Measurements from ENCODE around the gene ADAMTSL5. TPM values are rescaled to one million over a fixed set of nuclear protein-coding genes. Genes with fewer than 3 reads are reported as not detected.
A peak's percentile ranks its signal among the peaks of the same experiment; 100 is the strongest.

The ADAMTSL5 gene
- total RNA-seq, 1 experiment from 2014 or later: 11.1 TPM

DNA sequence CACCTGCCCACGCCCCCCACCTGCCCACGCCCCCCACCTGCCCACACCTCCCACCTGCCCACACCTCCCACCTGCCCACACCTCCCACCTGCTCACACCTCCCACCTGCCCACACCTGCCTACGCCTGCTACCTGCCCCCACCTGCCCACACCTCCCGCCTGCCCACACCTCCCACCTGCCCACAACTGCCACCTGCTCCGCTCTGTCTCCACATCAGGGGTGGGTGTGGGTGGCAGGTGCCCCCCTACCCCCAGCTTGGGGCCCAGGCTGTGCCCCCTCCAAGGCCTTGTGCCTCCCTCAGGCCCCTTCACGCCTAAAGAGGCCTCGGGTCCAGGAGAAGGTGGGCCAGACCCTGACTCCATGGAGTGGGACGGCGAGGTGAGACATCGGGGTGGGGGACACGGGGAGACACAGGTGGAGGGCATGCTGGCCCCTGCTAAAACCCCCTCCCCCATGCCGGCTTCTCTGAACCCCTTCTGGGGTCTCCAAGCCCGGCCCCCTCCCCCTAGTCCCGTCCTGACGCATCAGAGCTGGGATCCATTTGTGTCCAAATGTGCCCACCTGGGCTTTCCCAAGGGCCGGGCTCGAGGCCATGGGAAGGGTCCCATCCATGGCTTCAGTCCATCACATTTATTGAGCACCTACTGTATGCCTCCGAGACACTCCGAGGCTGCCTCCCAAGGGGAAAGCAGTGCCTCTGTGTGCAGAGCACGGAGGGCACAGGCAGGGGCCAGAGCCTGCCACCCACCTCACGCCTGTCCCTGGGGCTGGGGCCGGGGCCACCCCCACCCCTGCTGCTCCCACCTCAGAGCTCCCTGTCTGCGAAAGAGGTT, 16.0 kb upstream of the ADAMTSL5 start:
- TF ChIP-seq, protein P1, sequence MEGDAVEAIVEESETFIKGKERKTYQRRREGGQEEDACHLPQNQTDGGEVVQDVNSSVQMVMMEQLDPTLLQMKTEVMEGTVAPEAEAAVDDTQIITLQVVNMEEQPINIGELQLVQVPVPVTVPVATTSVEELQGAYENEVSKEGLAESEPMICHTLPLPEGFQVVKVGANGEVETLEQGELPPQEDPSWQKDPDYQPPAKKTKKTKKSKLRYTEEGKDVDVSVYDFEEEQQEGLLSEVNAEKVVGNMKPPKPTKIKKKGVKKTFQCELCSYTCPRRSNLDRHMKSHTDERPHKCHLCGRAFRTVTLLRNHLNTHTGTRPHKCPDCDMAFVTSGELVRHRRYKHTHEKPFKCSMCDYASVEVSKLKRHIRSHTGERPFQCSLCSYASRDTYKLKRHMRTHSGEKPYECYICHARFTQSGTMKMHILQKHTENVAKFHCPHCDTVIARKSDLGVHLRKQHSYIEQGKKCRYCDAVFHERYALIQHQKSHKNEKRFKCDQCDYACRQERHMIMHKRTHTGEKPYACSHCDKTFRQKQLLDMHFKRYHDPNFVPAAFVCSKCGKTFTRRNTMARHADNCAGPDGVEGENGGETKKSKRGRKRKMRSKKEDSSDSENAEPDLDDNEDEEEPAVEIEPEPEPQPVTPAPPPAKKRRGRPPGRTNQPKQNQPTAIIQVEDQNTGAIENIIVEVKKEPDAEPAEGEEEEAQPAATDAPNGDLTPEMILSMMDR (IDR thresholded peaks at IDR 0.05; ENCODE audit: unreplicated experiment): no peak
- Mint-ChIP-seq H3K4me1 (ENCODE audit: insufficient read depth, unreplicated experiment) (no peaks in the 10 kb centered on the region), H3K27ac (ENCODE audit: low read depth, unreplicated experiment) (no peak overlapping the region), H3K27me3 (ENCODE audit: insufficient read depth, unreplicated experiment) (peaks cover 36% of the 10 kb centered on the region), H3K4me3 (ENCODE audit: unreplicated experiment) (no peak overlapping the region), H3K36me3 (ENCODE audit: insufficient read depth, unreplicated experiment) (no peaks in the 10 kb centered on the region), H3K9me3 (ENCODE audit: unreplicated experiment) (no peaks in the 10 kb centered on the region)
- no TSS peak for BruUV-seq (replicated peaks)
- CTCF ChIA-PET: no interaction called here
- intact Hi-C loops (cut with micrococcal nuclease): no loop called here
- POLR2A ChIA-PET: no interaction called here
- no peak for DNase-seq (ENCODE audit: unreplicated experiment)

DNA sequence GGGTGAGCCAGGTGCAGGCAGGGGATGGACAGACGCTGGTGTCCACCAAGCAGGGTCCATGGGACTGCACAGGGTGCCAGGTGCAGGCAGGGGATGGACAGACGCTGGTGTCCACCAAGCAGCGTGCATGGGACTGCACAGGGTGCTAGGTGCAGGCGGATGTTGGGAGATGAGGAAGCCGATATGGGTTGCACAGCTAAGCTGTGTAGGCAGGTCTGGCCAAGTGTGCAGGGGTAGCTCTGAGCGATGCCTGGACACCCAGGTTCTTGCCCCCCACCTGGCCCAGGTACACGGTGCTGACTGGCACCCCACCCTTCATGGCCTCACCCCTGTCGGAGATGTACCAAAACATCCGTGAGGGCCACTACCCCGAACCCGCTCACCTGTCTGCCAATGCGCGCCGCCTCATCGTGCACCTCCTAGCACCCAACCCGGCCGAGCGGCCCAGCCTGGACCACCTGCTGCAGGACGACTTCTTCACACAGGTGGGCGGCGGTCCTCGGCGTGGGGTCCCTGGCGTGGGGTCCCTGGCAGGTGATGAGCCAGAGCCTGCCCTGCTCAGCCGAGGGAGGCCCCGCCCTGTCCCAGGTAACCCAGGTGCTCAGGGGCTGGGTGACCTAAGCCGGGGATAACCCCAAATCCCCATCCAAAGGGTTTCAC, 15.0 kb upstream of the ADAMTSL5 start:
- ChIA-PET CTCF (no interaction called here), POLR2A (no interaction called here)
- H3K36me3 Mint-ChIP-seq (ENCODE audit: insufficient read depth, unreplicated experiment): no peaks in the 10 kb centered on the region
- TF ChIP-seq, protein P1 (IDR thresholded peaks at IDR 0.05; ENCODE audit: unreplicated experiment): no peak
- no TSS peak for BruUV-seq (replicated peaks)
- peaks cover 36% of the 10 kb centered on the region for H3K27me3 Mint-ChIP-seq (ENCODE audit: insufficient read depth, unreplicated experiment)
- no peaks in the 10 kb centered on the region for H3K4me1 Mint-ChIP-seq (ENCODE audit: insufficient read depth, unreplicated experiment)
- H3K4me3 Mint-ChIP-seq (ENCODE audit: unreplicated experiment): no peak overlapping the region
- H3K27ac Mint-ChIP-seq (ENCODE audit: low read depth, unreplicated experiment): no peak overlapping the region
- intact Hi-C loops (cut with micrococcal nuclease): no loop called here
- DNase-seq (ENCODE audit: unreplicated experiment): no peak
- no peaks in the 10 kb centered on the region for H3K9me3 Mint-ChIP-seq (ENCODE audit: unreplicated experiment)

- POLR2A ChIA-PET: no interaction called here
- Mint-ChIP-seq H3K9me3 (ENCODE audit: unreplicated experiment) (no peaks in the 10 kb centered on the region), H3K27ac (ENCODE audit: low read depth, unreplicated experiment) (no peak overlapping the region), H3K4me1 (ENCODE audit: insufficient read depth, unreplicated experiment) (no peaks in the 10 kb centered on the region), H3K36me3 (ENCODE audit: insufficient read depth, unreplicated experiment) (no peaks in the 10 kb centered on the region), H3K4me3 (ENCODE audit: unreplicated experiment) (no peak overlapping the region), H3K27me3 (ENCODE audit: insufficient read depth, unreplicated experiment) (peaks cover 36% of the 10 kb centered on the region)
- TF ChIP-seq, protein P1 (IDR thresholded peaks at IDR 0.05; ENCODE audit: unreplicated experiment): no peak
- DNase-seq (ENCODE audit: unreplicated experiment): peak; percentile 34
- CTCF ChIA-PET: interaction anchor here (0.6 kb wide), 1 partner anchor 10 kb away, joined by 4 read pairs; no protein-coding TSS in a partner anchor
- intact Hi-C loops (cut with micrococcal nuclease): no loop called here
- BruUV-seq (replicated peaks): no TSS peak
Measured at GRCh38 chr19:1526979-1527649, 14.3 kb upstream of the ADAMTSL5 start.

Measured in MCF 10A (cell line).